H1 (cell line): Measurements from ENCODE around the gene PLS3. TPM values are rescaled to one million over a fixed set of nuclear protein-coding genes. Genes with fewer than 3 reads are reported as not detected.

Experiments used
- CTCF ChIA-PET: fragments of 300-600 bp; sonication (Branson Sonifier 250); formaldehyde crosslinking; loops from one replicate; lab custom pipeline; 2021; ENCODE audit not compliant: partially characterized antibody; lab: Charles Lee
- POLR2A ChIA-PET: fragments of 300-600 bp; sonication (Branson Sonifier 250); formaldehyde crosslinking; loops from one replicate; lab custom pipeline; 2021; ENCODE audit warnings: inconsistent platforms; ENCODE audit not compliant: partially characterized antibody; lab: Charles Lee
- DNase-seq, 2 experiments: peaks; one replicate each; pipeline versions ENCODE4 v3.0.0 to v3.0.0-alpha.2; 2010 to 2022; ENCODE audit warnings: low spot score in 2 of 2, low read depth in 1 of 2, mixed read lengths in 1 of 2
- FAIRE-seq: peaks from 2 replicates; lab custom pipeline; 2011; peaks lifted over from hg19 to GRCh38; lab: Jason Lieb, UNC
- H2AFZ ChIP-seq: 2 replicates; pipeline ENCODE4 v1.8.1; 2012; ENCODE audit warnings: low read length, inconsistent platforms
- H2AK5ac ChIP-seq: 2 replicates; pipeline ENCODE4 v1.6.1; 2013; ENCODE audit warnings: low read depth, low read length
- H2BK120ac ChIP-seq: replicated peaks from 2 replicates; pipeline ENCODE3; 2013; ENCODE audit warnings: low read depth, low read length, inconsistent platforms
- H2BK12ac ChIP-seq: 2 replicates; pipeline ENCODE4 v1.6.1; 2013; ENCODE audit warnings: low read depth, low read length
- H2BK15ac ChIP-seq: 2 replicates; pipeline ENCODE4 v1.6.1; 2013; ENCODE audit warnings: low read length
- H2BK20ac ChIP-seq: 2 replicates; pipeline ENCODE4 v1.6.1; 2013; ENCODE audit warnings: low read length
- H2BK5ac ChIP-seq: 2 replicates; pipeline ENCODE4 v1.6.1; 2013; ENCODE audit warnings: low read depth, low read length
- H3K14ac ChIP-seq: 2 replicates; pipeline ENCODE4 v1.6.1; 2013; ENCODE audit warnings: inconsistent platforms; ENCODE audit not compliant: insufficient read length
- H3K18ac ChIP-seq: 2 replicates; pipeline ENCODE4 v1.6.1; 2013; ENCODE audit warnings: low read length; ENCODE audit errors: extremely low read depth
- H3K23ac ChIP-seq: 2 replicates; pipeline ENCODE4 v1.6.1; 2013; ENCODE audit warnings: inconsistent platforms; ENCODE audit not compliant: insufficient read length
- H3K23me2 ChIP-seq: 2 replicates; pipeline ENCODE4 v1.6.1; 2013; ENCODE audit warnings: low read depth, low read length
- H3K27ac ChIP-seq: 2 replicates; pipeline ENCODE4 v1.6.1; 2011; ENCODE audit warnings: low read depth, low read length, inconsistent platforms
- H3K27me3 ChIP-seq, 4 experiments: replicated peaks in 1 of 4; 1 replicate in 1 of 4; 2 replicates in 3 of 4; pipeline versions ENCODE4 v1.6.1 to v1.8.1; 2011 to 2013; ENCODE audit warnings: low read length in 3 of 4, mild to moderate bottlenecking in 3 of 4, inconsistent platforms in 2 of 4, mixed read lengths in 2 of 4, moderate library complexity in 1 of 4; ENCODE audit not compliant: control insufficient read depth in 3 of 4, insufficient read depth in 3 of 4; ENCODE audit errors: extremely low read depth in 1 of 4
- H3K36me3 ChIP-seq, 4 experiments: 2 replicates each; pipeline versions ENCODE4 v1.6.1 to v1.8.1; 2011 to 2013; ENCODE audit warnings: mild to moderate bottlenecking in 4 of 4, low read length in 3 of 4, moderate library complexity in 2 of 4, control low read depth in 1 of 4, inconsistent platforms in 1 of 4; ENCODE audit not compliant: insufficient read depth in 4 of 4, control insufficient read depth in 2 of 4
- H3K4ac ChIP-seq: replicated peaks from 2 replicates; pipeline ENCODE3; 2013; ENCODE audit warnings: low read length, low read depth, mixed read lengths, inconsistent platforms; ENCODE audit not compliant: insufficient read length
- H3K4me1 ChIP-seq, 4 experiments: replicated peaks in 1 of 4; 1 replicate in 1 of 4; 2 replicates in 3 of 4; pipeline versions ENCODE4 v1.6.1 to v1.8.1; 2011 to 2013; ENCODE audit warnings: low read length in 3 of 4, inconsistent platforms in 2 of 4, mixed read lengths in 1 of 4; ENCODE audit not compliant: insufficient read depth in 4 of 4, control insufficient read depth in 3 of 4
- H3K4me2 ChIP-seq, 2 experiments: 2 replicates each; pipeline versions ENCODE4 v1.6.1 to v1.8.1; 2011 to 2013; ENCODE audit warnings: low read depth in 2 of 2, low read length in 2 of 2, control low read depth in 1 of 2, inconsistent platforms in 1 of 2, mild to moderate bottlenecking in 1 of 2; ENCODE audit not compliant: insufficient read depth in 1 of 2
- H3K4me3 ChIP-seq, 4 experiments: fragments of 200-600, 300-600 bp in 1 of 4; sonication (generic), shearing (Covaris generic), sonication (Bioruptor Twin) in 1 of 4; 2 replicates each; pipeline versions ENCODE4 v1.5.1 to v1.8.1; 2011 to 2016; ENCODE audit warnings: low read length in 4 of 4, low read depth in 3 of 4, control low read depth in 2 of 4, inconsistent platforms in 2 of 4, mild to moderate bottlenecking in 2 of 4, mixed read lengths in 1 of 4, moderate library complexity in 1 of 4; ENCODE audit not compliant: insufficient read depth in 2 of 4; ENCODE audit errors: extremely low read depth in 1 of 4
- H3K56ac ChIP-seq: replicated peaks from 2 replicates; pipeline ENCODE3; 2013; ENCODE audit warnings: low read depth, mild to moderate bottlenecking, mixed read lengths, low read length, inconsistent platforms; ENCODE audit not compliant: insufficient read length
- H3K79me1 ChIP-seq: 2 replicates; pipeline ENCODE4 v1.6.1; 2013; ENCODE audit warnings: low read depth, low read length, control low read depth
- H3K79me2 ChIP-seq, 2 experiments: 2 replicates each; pipeline versions ENCODE4 v1.6.1 to v1.8.1; 2012 to 2013; ENCODE audit warnings: low read length in 2 of 2, mild to moderate bottlenecking in 2 of 2, inconsistent platforms in 1 of 2; ENCODE audit not compliant: insufficient read depth in 2 of 2, control insufficient read depth in 1 of 2
- H3K9ac ChIP-seq, 4 experiments: replicated peaks in 1 of 4; 1 replicate in 1 of 4; 2 replicates in 3 of 4; pipeline versions ENCODE4 v1.6.1 to v1.8.1; 2011 to 2013; ENCODE audit warnings: low read depth in 3 of 4, low read length in 3 of 4, control low read depth in 2 of 4, mild to moderate bottlenecking in 2 of 4, moderate library complexity in 2 of 4, inconsistent platforms in 1 of 4; ENCODE audit errors: extremely low read depth in 1 of 4
- H3K9me3 ChIP-seq, 2 experiments: 2 replicates each; pipeline versions ENCODE4 v1.6.1 to v1.8.1; 2012 to 2013; ENCODE audit warnings: mild to moderate bottlenecking in 2 of 2, moderate library complexity in 2 of 2, control low read depth in 1 of 2, inconsistent platforms in 1 of 2, low read depth in 1 of 2, low read length in 1 of 2, mixed read lengths in 1 of 2; ENCODE audit not compliant: insufficient read depth in 2 of 2
- H4K20me1 ChIP-seq, 2 experiments: replicated peaks in 1 of 2; 2 replicates each; pipeline versions ENCODE3 to v1.8.1; 2011 to 2013; ENCODE audit warnings: inconsistent platforms in 2 of 2, low read length in 2 of 2, mild to moderate bottlenecking in 1 of 2; ENCODE audit not compliant: insufficient read depth in 2 of 2, control insufficient read depth in 1 of 2
- H4K5ac ChIP-seq: 2 replicates; pipeline ENCODE4 v1.6.1; 2013; ENCODE audit warnings: low read length, low read depth, mixed read lengths, inconsistent platforms; ENCODE audit not compliant: insufficient read length
- H4K8ac ChIP-seq: 2 replicates; pipeline ENCODE4 v1.8.0; 2013; ENCODE audit warnings: mild to moderate bottlenecking, moderate library complexity, low read length, inconsistent platforms; ENCODE audit not compliant: insufficient read depth; ENCODE audit errors: extremely low read depth
- H4K91ac ChIP-seq: replicated peaks from 2 replicates; pipeline ENCODE3; 2013; ENCODE audit warnings: low read length, mixed read lengths, inconsistent platforms; ENCODE audit not compliant: insufficient read length
- HDAC2 ChIP-seq, 2 experiments: fragments of 300-600 bp in 1 of 2; sonication (generic) in 1 of 2; IDR thresholded peaks; 2 replicates each; pipeline ENCODE4 v1.6.1; 2011 to 2012; ENCODE audit warnings: low read depth in 2 of 2, low read length in 2 of 2, mild to moderate bottlenecking in 2 of 2, moderate library complexity in 2 of 2, borderline replicate concordance in 1 of 2, inconsistent platforms in 1 of 2
- polyA plus RNA-seq, 7 experiments: library from polyadenylated mRNA; depleted of rRNA in 3 of 7; stranded (reverse) in 5 of 7; unstranded in 2 of 7; fragments of >200 nt in 5 of 7; fragments of 200-250 nt in 2 of 7; gene quantifications; 1 replicate in 5 of 7; 2 replicates in 1 of 7; 4 replicates in 1 of 7; pipeline versions ENCODE4 v1.2.1 to v1.2.3, GENCODE V29; 2011 to 2013; ENCODE audit warnings: missing spikeins in 2 of 7, mixed read lengths in 2 of 7
- total RNA-seq: library from RNA; stranded (reverse); fragmentation: NEBNext Ultra II Directional; extraction: Animal tissue kit (Norgen Biotek cat#: 25700); gene quantifications from 2 replicates; pipeline ENCODE4 v1.2.1, GENCODE V29; 2021

The PLS3 gene
- total and polyA plus RNA-seq, 2 of the 8 experiments (the other 6 are each of a cell fraction or from before 2014, with no cell fraction given), result 107 to 185 TPM

DNA sequence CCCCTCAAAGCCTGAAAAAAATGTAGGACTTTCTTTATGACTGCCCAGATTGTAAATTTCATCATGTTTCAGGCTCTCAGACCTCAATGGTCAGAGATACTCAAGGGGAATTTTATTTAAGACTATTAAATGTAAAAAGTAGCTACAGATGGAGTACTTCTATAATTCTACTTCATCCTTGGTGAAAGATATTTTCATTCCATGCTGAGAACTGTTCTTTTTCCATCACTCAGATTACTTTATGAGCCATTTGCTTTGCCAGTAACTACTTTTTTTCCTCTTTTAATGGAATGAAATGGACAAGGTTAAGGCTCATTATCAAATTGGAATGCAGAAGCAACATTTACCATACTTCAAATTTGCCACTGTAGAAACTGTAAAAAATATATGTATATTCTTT lies 38.0 kb upstream of the PLS3 start:
- DNase-seq, result no peak
- Histone ChIP-seq H3K4me2 (no peak overlapping the region), H3K18ac (no peak overlapping the region; the same call in 1 of the 2 replicates), H2BK12ac (no peak overlapping the region), H3K79me2 (no peaks in the 10 kb centered on the region), H3K9ac (no peak overlapping the region), H4K5ac (no peak overlapping the region), H4K91ac (no peak overlapping the region), H3K4me1 (no peaks in the 10 kb centered on the region)
- CTCF ChIA-PET, result no interaction called here
- no peak for TF ChIP-seq HDAC2 (IDR thresholded peaks at IDR 0.05; ENCODE audit: borderline replicate concordance in 1 of 2, low read depth in 2 of 2, low read length in 2 of 2)
- TF ChIP-seq, all 59 proteins: peak for 0
- H3K23me2 ChIP-seq, result no peaks in the 10 kb centered on the region
- H2BK20ac ChIP-seq, result no peak overlapping the region
- H2AK5ac ChIP-seq, result no peak overlapping the region
- no peaks in the 10 kb centered on the region for H4K20me1 ChIP-seq
- H3K36me3 ChIP-seq, result no peaks in the 10 kb centered on the region
- no peaks in the 10 kb centered on the region for H3K27me3 ChIP-seq
- H3K56ac ChIP-seq, result no peak overlapping the region
- H2BK15ac ChIP-seq, result no peak overlapping the region
- H4K8ac ChIP-seq, result no peak overlapping the region
- H2BK5ac ChIP-seq, result no peak overlapping the region
- no peak overlapping the region for H3K4ac ChIP-seq
- FAIRE-seq, result no peak
- no peak overlapping the region for H2BK120ac ChIP-seq
- H2AFZ ChIP-seq, result no peak overlapping the region
- no peak overlapping the region for H3K23ac ChIP-seq
- POLR2A ChIA-PET, result no interaction called here
- no peak overlapping the region for H3K4me3 ChIP-seq
- H3K79me1 ChIP-seq, result no peaks in the 10 kb centered on the region
- H3K14ac ChIP-seq, result no peak overlapping the region
- H3K27ac ChIP-seq, result no peak overlapping the region
- H3K9me3 ChIP-seq, result no peaks in the 10 kb centered on the region
